ENCODE results near the gene SLC12A5.

SLC12A5 gene

DNA sequence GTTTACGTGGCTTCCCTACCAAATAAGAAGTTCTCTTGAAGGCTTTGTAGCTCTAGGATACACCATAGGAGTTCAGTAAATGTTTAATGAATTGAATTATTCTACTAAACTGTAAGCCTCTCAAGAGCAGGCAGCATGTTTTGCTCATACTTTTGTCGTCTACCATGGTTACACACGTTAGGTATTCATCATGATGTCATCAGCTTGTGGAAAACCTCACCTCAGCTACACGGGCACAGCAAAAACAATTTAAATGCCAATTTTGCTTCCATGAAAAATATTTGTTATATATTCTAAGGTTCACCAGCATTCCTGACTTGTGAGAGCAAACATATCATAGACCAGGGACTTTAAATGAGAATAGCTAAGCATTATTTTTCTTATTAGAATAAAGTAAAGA, 44.0 kb downstream of the SLC12A5 start:
- Histone ChIP-seq H3K14ac (ENCODE audit: low read length) (no peak overlapping the region), H3K36me3 (replicated peaks in 1 of 2; ENCODE audit: control insufficient read depth in 2 of 2, insufficient read depth in 2 of 2, low read length in 2 of 2) (peaks cover 6 to 87% of the 10 kb centered on the region in 2 donors), H3K79me1 (ENCODE audit: low read depth, low read length) (peaks cover 6% of the 10 kb centered on the region), H3K9me3 (replicated peaks in 1 of 2; ENCODE audit: control insufficient read depth in 2 of 2, insufficient read depth in 1 of 2, low read depth in 1 of 2, low read length in 2 of 2) (peaks cover 0 to 3% of the 10 kb centered on the region in 2 donors), H4K91ac (ENCODE audit: low read depth, low read length, poor library complexity) (no peak overlapping the region), H2BK12ac (ENCODE audit: low read length) (no peak overlapping the region), H3K9ac (ENCODE audit: low read depth, low read length, poor library complexity) (no peak overlapping the region), H3K4me3 (ENCODE audit: low read length in 2 of 2) (no peak overlapping the region), H3K4ac (ENCODE audit: low read length) (no peak overlapping the region), H3K4me1 (ENCODE audit: control insufficient read depth in 2 of 2, insufficient read depth in 1 of 2, low read depth in 1 of 2, low read length in 2 of 2) (peaks cover 9 to 17% of the 10 kb centered on the region in 2 donors), H3K18ac (ENCODE audit: low read length) (no peak overlapping the region), H3K27me3 (ENCODE audit: control insufficient read depth in 3 of 3, insufficient read depth in 3 of 3, low read depth in 1 of 3, low read length in 3 of 3) (no peaks in the 10 kb centered on the region), H2BK120ac (ENCODE audit: low read depth, low read length) (no peak overlapping the region), H2BK5ac (ENCODE audit: low read length) (no peak overlapping the region), H3K23ac (ENCODE audit: low read depth, low read length, poor library complexity) (no peak overlapping the region), H4K8ac (ENCODE audit: low read depth, low read length) (no peak overlapping the region), H3K27ac (replicated peaks; ENCODE audit: low read length) (no peak overlapping the region), H2AK5ac (ENCODE audit: low read depth, low read length) (no peak overlapping the region), H2AFZ (ENCODE audit: low read length) (no peak overlapping the region), H3K4me2 (ENCODE audit: insufficient read depth, low read length, poor library complexity, severe bottlenecking) (no peak overlapping the region), H2BK15ac (ENCODE audit: low read length) (no peak overlapping the region)
- no peak for DNase-seq (ENCODE audit: low spot score)
- WGBS, 2 donors (ENCODE audit: extremely low coverage in 2 of 2, insufficient read length in 2 of 2, insufficient replicate concordance in 1 of 2), result no CpG with 5 or more reads among the region's 4 CpGs

DNA sequence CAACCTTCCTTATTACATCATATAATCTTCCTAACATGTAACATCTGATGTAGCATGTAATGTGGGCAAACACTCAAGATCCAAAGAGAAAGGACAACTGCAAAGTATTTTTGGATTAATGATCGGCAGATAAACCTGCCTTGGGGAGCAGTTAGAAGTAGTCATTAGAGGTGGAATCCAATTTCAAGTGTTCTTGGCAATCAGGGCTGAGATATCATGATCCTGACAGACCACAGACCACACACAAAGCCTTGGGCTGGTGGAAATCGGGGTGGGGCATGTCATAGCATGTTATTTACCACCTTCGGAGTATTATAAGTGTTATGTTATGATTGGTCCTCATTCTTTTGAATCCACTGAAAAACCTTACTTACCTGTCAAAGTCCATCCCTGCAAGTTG, 44.4 kb downstream of the SLC12A5 start:
- Histone ChIP-seq H4K91ac (ENCODE audit: low read depth, low read length, poor library complexity) (no peak overlapping the region), H3K14ac (ENCODE audit: low read length) (no peak overlapping the region), H2AK5ac (ENCODE audit: low read depth, low read length) (no peak overlapping the region), H3K4me3 (ENCODE audit: low read length in 2 of 2) (no peak overlapping the region), H3K9me3 (replicated peaks in 1 of 2; ENCODE audit: control insufficient read depth in 2 of 2, insufficient read depth in 1 of 2, low read depth in 1 of 2, low read length in 2 of 2) (peaks cover 0 to 3% of the 10 kb centered on the region in 2 donors), H3K4me1 (ENCODE audit: control insufficient read depth in 2 of 2, insufficient read depth in 1 of 2, low read depth in 1 of 2, low read length in 2 of 2) (peaks cover 9 to 17% of the 10 kb centered on the region in 2 donors), H3K18ac (ENCODE audit: low read length) (no peak overlapping the region), H3K79me1 (ENCODE audit: low read depth, low read length) (peaks cover 7% of the 10 kb centered on the region), H3K4me2 (ENCODE audit: insufficient read depth, low read length, poor library complexity, severe bottlenecking) (no peak overlapping the region), H3K23ac (ENCODE audit: low read depth, low read length, poor library complexity) (no peak overlapping the region), H2BK15ac (ENCODE audit: low read length) (no peak overlapping the region), H2BK5ac (ENCODE audit: low read length) (no peak overlapping the region), H4K8ac (ENCODE audit: low read depth, low read length) (no peak overlapping the region), H3K4ac (ENCODE audit: low read length) (no peak overlapping the region), H2AFZ (ENCODE audit: low read length) (no peak overlapping the region), H2BK120ac (ENCODE audit: low read depth, low read length) (no peak overlapping the region), H2BK12ac (ENCODE audit: low read length) (no peak overlapping the region), H3K9ac (ENCODE audit: low read depth, low read length, poor library complexity) (no peak overlapping the region), H3K27ac (replicated peaks; ENCODE audit: low read length) (no peak overlapping the region), H3K36me3 (replicated peaks in 1 of 2; ENCODE audit: control insufficient read depth in 2 of 2, insufficient read depth in 2 of 2, low read length in 2 of 2) (peaks cover 7 to 87% of the 10 kb centered on the region in 2 donors), H3K27me3 (ENCODE audit: control insufficient read depth in 3 of 3, insufficient read depth in 3 of 3, low read depth in 1 of 3, low read length in 3 of 3) (no peaks in the 10 kb centered on the region)
- no CpG with 5 or more reads among the region's 3 CpGs for WGBS, 2 donors (ENCODE audit: extremely low coverage in 2 of 2, insufficient read length in 2 of 2, insufficient replicate concordance in 1 of 2)
- DNase-seq (ENCODE audit: low spot score), result no peak

DNA sequence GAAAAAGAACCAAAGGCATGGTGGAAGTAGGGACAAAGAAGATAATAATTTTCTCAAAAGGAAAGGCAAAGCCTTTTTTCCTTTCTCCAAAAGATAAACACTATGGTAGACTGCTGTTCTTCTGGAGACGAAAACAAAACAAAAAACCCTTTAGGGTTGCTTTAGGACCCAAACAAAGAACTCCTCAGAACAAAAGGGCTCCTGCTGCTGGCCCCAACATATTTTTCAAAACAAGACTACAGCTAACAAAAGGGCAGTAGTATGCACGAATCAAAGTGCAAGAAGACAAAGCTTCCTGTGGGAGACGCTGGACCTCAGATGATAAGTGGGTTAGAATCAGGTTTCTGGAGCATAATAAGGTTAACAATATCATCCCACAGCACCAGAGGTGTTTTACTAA, 45.0 kb downstream of the SLC12A5 start:
- H4K8ac ChIP-seq (ENCODE audit: low read depth, low read length), result no peak overlapping the region
- no peak overlapping the region for H3K4me3 ChIP-seq (ENCODE audit: low read length in 2 of 2)
- peaks cover 0 to 3% of the 10 kb centered on the region in 2 donors for H3K9me3 ChIP-seq (replicated peaks in 1 of 2; ENCODE audit: control insufficient read depth in 2 of 2, insufficient read depth in 1 of 2, low read depth in 1 of 2, low read length in 2 of 2)
- no peak overlapping the region for H2AK5ac ChIP-seq (ENCODE audit: low read depth, low read length)
- no peak overlapping the region for H2BK5ac ChIP-seq (ENCODE audit: low read length)
- no peak overlapping the region for H3K14ac ChIP-seq (ENCODE audit: low read length)
- peaks cover 9 to 17% of the 10 kb centered on the region in 2 donors for H3K4me1 ChIP-seq (ENCODE audit: control insufficient read depth in 2 of 2, insufficient read depth in 1 of 2, low read depth in 1 of 2, low read length in 2 of 2)
- no peak overlapping the region for H3K18ac ChIP-seq (ENCODE audit: low read length)
- no peak for DNase-seq (ENCODE audit: low spot score)
- H3K9ac ChIP-seq (ENCODE audit: low read depth, low read length, poor library complexity), result no peak overlapping the region
- WGBS, 2 donors (ENCODE audit: extremely low coverage in 2 of 2, insufficient read length in 2 of 2, insufficient replicate concordance in 1 of 2), result no CpG with 5 or more reads among the region's 3 CpGs
- no peak overlapping the region for H2BK12ac ChIP-seq (ENCODE audit: low read length)
- H3K27me3 ChIP-seq (ENCODE audit: control insufficient read depth in 3 of 3, insufficient read depth in 3 of 3, low read depth in 1 of 3, low read length in 3 of 3), result no peaks in the 10 kb centered on the region
- H3K4ac ChIP-seq (ENCODE audit: low read length), result no peak overlapping the region
- H3K79me1 ChIP-seq (ENCODE audit: low read depth, low read length), result peaks cover 10% of the 10 kb centered on the region
- H4K91ac ChIP-seq (ENCODE audit: low read depth, low read length, poor library complexity), result no peak overlapping the region
- H2BK15ac ChIP-seq (ENCODE audit: low read length), result no peak overlapping the region
- no peak overlapping the region for H3K27ac ChIP-seq (replicated peaks; ENCODE audit: low read length)
- peaks cover 7 to 87% of the 10 kb centered on the region in 2 donors for H3K36me3 ChIP-seq (replicated peaks in 1 of 2; ENCODE audit: control insufficient read depth in 2 of 2, insufficient read depth in 2 of 2, low read length in 2 of 2)
- H3K4me2 ChIP-seq (ENCODE audit: insufficient read depth, low read length, poor library complexity, severe bottlenecking), result no peak overlapping the region
- no peak overlapping the region for H2BK120ac ChIP-seq (ENCODE audit: low read depth, low read length)
- H2AFZ ChIP-seq (ENCODE audit: low read length), result no peak overlapping the region
- no peak overlapping the region for H3K23ac ChIP-seq (ENCODE audit: low read depth, low read length, poor library complexity)

DNA sequence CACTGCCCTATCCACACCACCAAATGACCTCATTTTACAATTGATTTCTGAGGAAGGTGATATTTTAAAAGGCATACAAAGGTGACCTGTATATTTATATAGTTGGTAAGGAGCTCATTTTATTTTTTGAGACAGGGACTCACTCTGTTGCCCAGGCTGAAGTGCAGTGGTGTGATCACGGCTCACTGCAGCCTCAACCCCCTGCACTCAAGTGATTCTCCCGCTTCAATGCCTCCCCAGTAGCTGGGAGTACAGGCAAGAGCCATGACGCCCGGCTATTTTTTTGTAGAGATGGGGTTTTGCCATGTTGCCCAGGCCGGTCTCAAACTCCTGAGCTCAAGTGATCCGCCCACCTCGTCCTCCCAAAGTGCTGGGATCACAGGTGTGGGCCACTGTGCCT, 47.8 kb downstream of the SLC12A5 start:
- peaks cover 0 to 3% of the 10 kb centered on the region in 2 donors for H3K9me3 ChIP-seq (replicated peaks in 1 of 2; ENCODE audit: control insufficient read depth in 2 of 2, insufficient read depth in 1 of 2, low read depth in 1 of 2, low read length in 2 of 2)
- H3K27ac ChIP-seq (replicated peaks; ENCODE audit: low read length), result no peak overlapping the region
- H3K4ac ChIP-seq (ENCODE audit: low read length), result no peak overlapping the region
- H3K36me3 ChIP-seq (replicated peaks in 1 of 2; ENCODE audit: control insufficient read depth in 2 of 2, insufficient read depth in 2 of 2, low read length in 2 of 2), result peaks cover 7 to 78% of the 10 kb centered on the region in 2 donors
- H3K23ac ChIP-seq (ENCODE audit: low read depth, low read length, poor library complexity), result no peak overlapping the region
- H4K8ac ChIP-seq (ENCODE audit: low read depth, low read length), result no peak overlapping the region
- no peak overlapping the region for H3K4me3 ChIP-seq (ENCODE audit: low read length in 2 of 2)
- no peaks in the 10 kb centered on the region for H3K27me3 ChIP-seq (ENCODE audit: control insufficient read depth in 3 of 3, insufficient read depth in 3 of 3, low read depth in 1 of 3, low read length in 3 of 3)
- no peak overlapping the region for H2AFZ ChIP-seq (ENCODE audit: low read length)
- H3K18ac ChIP-seq (ENCODE audit: low read length), result no peak overlapping the region
- no peak overlapping the region for H2BK5ac ChIP-seq (ENCODE audit: low read length)
- H3K4me2 ChIP-seq (ENCODE audit: insufficient read depth, low read length, poor library complexity, severe bottlenecking), result no peak overlapping the region
- H2AK5ac ChIP-seq (ENCODE audit: low read depth, low read length), result no peak overlapping the region
- no CpG with 5 or more reads among the region's 7 CpGs for WGBS, 2 donors (ENCODE audit: extremely low coverage in 2 of 2, insufficient read length in 2 of 2, insufficient replicate concordance in 1 of 2)
- H3K14ac ChIP-seq (ENCODE audit: low read length), result no peak overlapping the region
- H2BK12ac ChIP-seq (ENCODE audit: low read length), result no peak overlapping the region
- H3K79me1 ChIP-seq (ENCODE audit: low read depth, low read length), result peaks cover 10% of the 10 kb centered on the region
- H3K4me1 ChIP-seq (ENCODE audit: control insufficient read depth in 2 of 2, insufficient read depth in 1 of 2, low read depth in 1 of 2, low read length in 2 of 2), result peaks cover 9 to 17% of the 10 kb centered on the region in 2 donors
- no peak overlapping the region for H3K9ac ChIP-seq (ENCODE audit: low read depth, low read length, poor library complexity)
- no peak overlapping the region for H4K91ac ChIP-seq (ENCODE audit: low read depth, low read length, poor library complexity)
- no peak overlapping the region for H2BK15ac ChIP-seq (ENCODE audit: low read length)
- no peak for DNase-seq (ENCODE audit: low spot score)
- no peak overlapping the region for H2BK120ac ChIP-seq (ENCODE audit: low read depth, low read length)
